Naive thymus-derived CD4-positive, alpha-beta T cell (primary cell): ENCODE data around the gene AOAH. TPM values are rescaled to one million over a fixed set of nuclear protein-coding genes. Genes with fewer than 3 reads are reported as not detected.

Experiments
- ATAC-seq: fragments of 150-1000 bp; cut with Tn5 transposase; 2 replicates; pipeline ENCODE4 v1.10.0; 2021; ENCODE audit warnings: mild to moderate bottlenecking, moderate library complexity
- CTCF ChIA-PET: fragments of 350-600 bp; sonication (Branson Sonifier 250); formaldehyde crosslinking; loops from one replicate; lab custom pipeline; 2021; ENCODE audit warnings: antibody characterized with exemption; lab: Charles Lee
- POLR2A ChIA-PET: fragments of 350-600 bp; sonication (Branson Sonifier 250); formaldehyde crosslinking; loops from one replicate; lab custom pipeline; 2021; ENCODE audit warnings: antibody characterized with exemption, inconsistent platforms; lab: Charles Lee
- DNase-seq, 9 donors: peaks; one replicate each; pipeline versions ENCODE4 v3.0.0 to v3.0.0-alpha.2; 2020 to 2022; ENCODE audit warnings: mixed read lengths in 1 of 9
- H3K27ac ChIP-seq: one replicate; pipeline ENCODE4 v1.7.0; 2013; ENCODE audit warnings: mild to moderate bottlenecking, low read depth, low read length, moderate library complexity
- H3K27me3 ChIP-seq, 2 donors: one replicate each; pipeline ENCODE4 v1.7.0; 2013; ENCODE audit warnings: low read length in 2 of 2, mild to moderate bottlenecking in 2 of 2, moderate library complexity in 2 of 2; ENCODE audit not compliant: control insufficient read depth in 2 of 2, insufficient read depth in 2 of 2
- H3K36me3 ChIP-seq, 3 experiments: 1 replicate in 2 of 3; 2 replicates in 1 of 3; pipeline ENCODE4 v1.7.0; 2013; ENCODE audit warnings: low read length in 3 of 3, mild to moderate bottlenecking in 3 of 3, moderate library complexity in 1 of 3; ENCODE audit not compliant: insufficient read depth in 3 of 3, control insufficient read depth in 2 of 3
- H3K4me1 ChIP-seq, 2 donors: one replicate each; pipeline ENCODE4 v1.7.0; 2013; ENCODE audit warnings: low read length in 2 of 2, mild to moderate bottlenecking in 2 of 2, moderate library complexity in 1 of 2; ENCODE audit not compliant: control insufficient read depth in 2 of 2, insufficient read depth in 2 of 2
- H3K4me3 ChIP-seq: 2 replicates; pipeline ENCODE4 v1.7.0; 2013; ENCODE audit warnings: mild to moderate bottlenecking, low read length
- H3K9me3 ChIP-seq, 3 experiments: 1 replicate in 2 of 3; 2 replicates in 1 of 3; pipeline ENCODE4 v1.7.0; 2013; ENCODE audit warnings: low read length in 3 of 3; ENCODE audit not compliant: control insufficient read depth in 2 of 3
- H3K27ac Mint-ChIP-seq, 9 donors: one replicate each; pipeline ENCODE4 v1.8.0; 2020 to 2022; ENCODE audit warnings: mixed read lengths in 9 of 9, mild to moderate bottlenecking in 8 of 9, moderate library complexity in 5 of 9, inconsistent platforms in 2 of 9
- H3K27me3 Mint-ChIP-seq, 5 donors: one replicate each; pipeline ENCODE4 v1.8.0; 2021 to 2022; ENCODE audit warnings: mixed read lengths in 5 of 5, mild to moderate bottlenecking in 1 of 5
- H3K36me3 Mint-ChIP-seq, 5 donors: one replicate each; pipeline ENCODE4 v1.8.0; 2020 to 2022; ENCODE audit warnings: mixed read lengths in 5 of 5, mild to moderate bottlenecking in 3 of 5, inconsistent platforms in 1 of 5
- H3K4me1 Mint-ChIP-seq, 7 donors: one replicate each; pipeline ENCODE4 v1.8.0; 2020 to 2022; ENCODE audit warnings: mixed read lengths in 7 of 7, mild to moderate bottlenecking in 3 of 7, inconsistent platforms in 1 of 7
- H3K4me3 Mint-ChIP-seq, 10 donors: one replicate each; pipeline ENCODE4 v1.8.0; 2020 to 2022; ENCODE audit warnings: mild to moderate bottlenecking in 10 of 10, mixed read lengths in 10 of 10, moderate library complexity in 6 of 10, inconsistent platforms in 2 of 10
- H3K9me3 Mint-ChIP-seq, 11 donors: one replicate each; pipeline ENCODE4 v1.8.0; 2020 to 2022; ENCODE audit warnings: mixed read lengths in 11 of 11, mild to moderate bottlenecking in 4 of 11, inconsistent platforms in 1 of 11, moderate library complexity in 1 of 11
- intact Hi-C, 2 donors: fragments of 100-400 bp; cut with micrococcal nuclease; formaldehyde crosslinking; loops; one replicate each; pipeline ENCODE4 v1.15.1; 2023
- polyA plus RNA-seq, 2 donors: library from polyadenylated mRNA; unstranded; fragments of 300-500 nt; fragmentation: Illumina TruSeq; gene quantifications; one replicate each; pipeline ENCODE4 v1.2.3, GENCODE V29; 2021
- total RNA-seq, 6 experiments: library from RNA in 5 of 6; stranded (reverse) in 5 of 6; gene quantifications; 1 replicate in 5 of 6; 2 replicates in 1 of 6; pipeline ENCODE4 v1.2.3 and lab custom pipeline; 2021 to 2026

Gene AOAH
- total and polyA plus RNA-seq, 7 experiments from 2014 or later, result 6.3 to 127 (median 15.5) TPM

DNA sequence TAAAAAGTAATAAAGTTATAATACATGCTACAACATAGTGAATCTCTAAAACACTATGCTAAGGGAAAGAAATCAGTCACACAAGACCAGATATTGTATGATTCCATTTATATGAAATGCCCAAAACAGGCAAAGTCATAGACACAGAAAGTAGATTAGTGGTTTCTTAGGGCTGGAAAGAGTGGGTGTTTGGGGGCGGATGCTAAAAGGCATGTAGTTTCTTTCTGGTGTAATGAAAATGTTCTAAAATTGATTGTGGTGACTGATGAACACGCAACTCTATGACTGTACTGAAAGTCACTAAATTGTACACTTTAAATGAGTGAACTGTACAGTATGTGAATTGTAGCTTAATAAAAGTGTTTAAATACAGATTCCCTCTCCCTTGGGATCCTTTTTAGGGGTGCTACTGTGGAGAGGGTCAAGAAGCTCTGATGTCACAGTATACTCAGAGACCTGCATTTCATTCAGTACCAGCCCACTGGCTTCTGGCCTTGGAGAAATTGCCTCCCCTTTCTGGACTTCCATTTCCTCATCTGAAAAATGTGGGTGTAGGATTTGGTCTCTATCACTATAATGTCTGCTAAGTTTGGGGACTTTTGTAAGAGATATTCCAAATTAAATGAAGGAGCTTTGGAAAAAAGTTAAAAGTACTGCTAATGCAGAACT, 46.4 kb downstream of the AOAH start:
- H3K4me1 Mint-ChIP-seq, result peaks cover 12 to 72% (median 57%) of the 10 kb centered on the region in 7 donors
- ATAC-seq, result peak; percentile 19

DNA sequence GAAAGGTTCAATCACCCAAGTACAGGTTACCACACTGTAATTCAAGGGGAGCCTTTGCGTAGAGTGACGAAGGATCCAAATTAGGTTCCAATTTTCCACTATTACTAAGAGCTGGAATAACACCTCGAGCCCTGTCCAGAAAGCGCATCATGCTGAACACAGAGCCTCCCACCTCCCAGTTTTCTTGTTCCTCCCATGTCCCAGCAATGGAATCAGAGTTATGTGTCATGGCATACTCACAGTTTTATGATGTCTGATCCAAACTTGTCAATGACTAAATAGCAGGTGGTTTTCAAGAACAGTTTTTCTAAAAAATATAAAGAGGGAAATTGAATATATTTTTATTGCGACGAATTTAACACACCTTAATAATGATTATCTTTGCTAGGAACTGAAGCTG, 50.6 kb downstream of the AOAH start:
- ChIA-PET POLR2A (interaction anchor here (0.6 to 1.1 kb wide), 2 partner anchors 33 to 876 kb away, joined by 3 read pairs; no protein-coding TSS in a partner anchor), CTCF (interaction anchor here (1.4 to 2.5 kb wide), 3 partner anchors 186 to 508 kb away, joined by 3 to 15 read pairs (median 4); no protein-coding TSS in a partner anchor)
- peaks cover 14 to 27% of the 10 kb centered on the region in 2 donors for H3K4me1 ChIP-seq
- intact Hi-C loops, result loop anchor here in 1 of 2 donors (5.0 kb wide), 3 partner anchors 51 to 521 kb away; partner anchors contain the start of gene EEPD1
- DNase-seq, result no peak
- peak overlapping the region in 1 of 9 donors; percentile 62 for H3K27ac Mint-ChIP-seq
- H3K4me1 Mint-ChIP-seq, result peaks cover 26 to 66% (median 57%) of the 10 kb centered on the region in 7 donors
- peaks cover 0 to 4% (median 0%) of the 10 kb centered on the region in 3 experiments for H3K36me3 ChIP-seq
- peaks cover 0 to 6% (median 0%) of the 10 kb centered on the region in 11 donors for H3K9me3 Mint-ChIP-seq
- H3K36me3 Mint-ChIP-seq, result peaks cover 0 to 36% (median 26%) of the 10 kb centered on the region in 5 donors
- H3K4me3 Mint-ChIP-seq, result no peak overlapping the region
- no peak for ATAC-seq
- no peaks in the 10 kb centered on the region for H3K27me3 Mint-ChIP-seq
- no peaks in the 10 kb centered on the region for H3K9me3 ChIP-seq
- H3K27ac ChIP-seq, result no peak overlapping the region
- no peaks in the 10 kb centered on the region for H3K27me3 ChIP-seq
- H3K4me3 ChIP-seq, result no peak overlapping the region

More for the DNA sequence above, 46.4 kb downstream of the AOAH start:
- Histone ChIP-seq H3K4me3 (peak overlapping the region; percentile 5), H3K27ac (peak overlapping the region; percentile 55), H3K27me3 (no peaks in the 10 kb centered on the region), H3K36me3 (no peaks in the 10 kb centered on the region), H3K4me1 (peaks cover 14 to 29% of the 10 kb centered on the region in 2 donors), H3K9me3 (no peaks in the 10 kb centered on the region)
- Mint-ChIP-seq H3K4me3 (peak overlapping the region; percentile 46 to 84 (median 67)), H3K9me3 (peaks cover 0 to 8% (median 0%) of the 10 kb centered on the region in 11 donors), H3K36me3 (peaks cover 0 to 23% (median 11%) of the 10 kb centered on the region in 5 donors), H3K27ac (peak overlapping the region; percentile 83 to 98 (median 89)), H3K27me3 (no peaks in the 10 kb centered on the region)
- ChIA-PET CTCF (interaction anchor here (0.6 to 2.2 kb wide), 12 partner anchors 37 to 504 kb away, joined by 3 to 13 read pairs (median 4); no protein-coding TSS in a partner anchor), POLR2A (interaction anchor here (0.6 to 3.7 kb wide), 7 partner anchors 8 to 569 kb away, joined by 3 to 16 read pairs (median 4); no protein-coding TSS in a partner anchor)
- intact Hi-C loops, result loop anchor here (1.0 to 5.0 kb wide), 8 partner anchors 14 to 674 kb away; partner anchors contain the start of gene AOAH (in 2 of the 2)
- DNase-seq, result peak in 5 of 9 donors; percentile 5 to 68 (median 25)

DNA sequence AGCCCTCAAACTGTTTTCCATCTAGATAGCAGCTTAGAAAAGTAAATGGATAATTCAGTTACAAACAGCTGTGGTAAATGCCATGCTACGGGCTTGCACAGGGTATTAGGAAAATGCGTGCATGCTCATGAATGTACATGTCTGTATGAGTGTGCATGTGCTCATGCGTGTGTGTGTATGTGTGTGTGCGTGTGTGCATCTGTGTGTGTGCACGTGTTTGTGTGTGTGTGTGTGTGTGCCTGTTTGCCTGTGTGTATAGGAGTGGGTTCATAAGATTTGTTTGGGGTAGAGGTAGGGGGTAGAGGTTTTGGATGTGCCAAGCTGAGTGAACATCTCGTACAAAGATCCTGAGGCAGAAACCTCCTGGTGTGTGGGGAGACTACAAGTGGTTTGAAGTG, 52.9 kb downstream of the AOAH start:
- H3K9me3 ChIP-seq, result no peaks in the 10 kb centered on the region
- no peak overlapping the region for H3K4me3 ChIP-seq
- Mint-ChIP-seq H3K27ac (peak overlapping the region in 4 of 9 donors; percentile 37 to 64 (median 44)), H3K9me3 (peaks cover 0 to 3% (median 0%) of the 10 kb centered on the region in 11 donors), H3K36me3 (peaks cover 0 to 41% (median 36%) of the 10 kb centered on the region in 5 donors), H3K4me3 (peak overlapping the region in 1 of 10 donors; percentile 8), H3K27me3 (no peaks in the 10 kb centered on the region), H3K4me1 (peaks cover 18 to 50% (median 43%) of the 10 kb centered on the region in 7 donors)
- no peaks in the 10 kb centered on the region for H3K27me3 ChIP-seq
- ChIA-PET CTCF (interaction anchor here (0.6 to 5.2 kb wide), 23 partner anchors 8 to 526 kb away, joined by 3 to 113 read pairs (median 3); a partner anchor contains a TSS), POLR2A (interaction anchor here (1.0 to 1.9 kb wide), 4 partner anchors 8 to 181 kb away, joined by 4 to 10 read pairs (median 6); no protein-coding TSS in a partner anchor)
- no peak overlapping the region for H3K27ac ChIP-seq
- DNase-seq (no peak), ATAC-seq (no peak)
- H3K36me3 ChIP-seq, result peaks cover 0 to 4% (median 0%) of the 10 kb centered on the region in 3 experiments
- peaks cover 0 to 7% of the 10 kb centered on the region in 2 donors for H3K4me1 ChIP-seq
- intact Hi-C loops, result loop anchor here (1.0 to 5.0 kb wide), 9 partner anchors 33 to 519 kb away; partner anchors contain the start of gene EEPD1 (in 1 of the 2)

DNA sequence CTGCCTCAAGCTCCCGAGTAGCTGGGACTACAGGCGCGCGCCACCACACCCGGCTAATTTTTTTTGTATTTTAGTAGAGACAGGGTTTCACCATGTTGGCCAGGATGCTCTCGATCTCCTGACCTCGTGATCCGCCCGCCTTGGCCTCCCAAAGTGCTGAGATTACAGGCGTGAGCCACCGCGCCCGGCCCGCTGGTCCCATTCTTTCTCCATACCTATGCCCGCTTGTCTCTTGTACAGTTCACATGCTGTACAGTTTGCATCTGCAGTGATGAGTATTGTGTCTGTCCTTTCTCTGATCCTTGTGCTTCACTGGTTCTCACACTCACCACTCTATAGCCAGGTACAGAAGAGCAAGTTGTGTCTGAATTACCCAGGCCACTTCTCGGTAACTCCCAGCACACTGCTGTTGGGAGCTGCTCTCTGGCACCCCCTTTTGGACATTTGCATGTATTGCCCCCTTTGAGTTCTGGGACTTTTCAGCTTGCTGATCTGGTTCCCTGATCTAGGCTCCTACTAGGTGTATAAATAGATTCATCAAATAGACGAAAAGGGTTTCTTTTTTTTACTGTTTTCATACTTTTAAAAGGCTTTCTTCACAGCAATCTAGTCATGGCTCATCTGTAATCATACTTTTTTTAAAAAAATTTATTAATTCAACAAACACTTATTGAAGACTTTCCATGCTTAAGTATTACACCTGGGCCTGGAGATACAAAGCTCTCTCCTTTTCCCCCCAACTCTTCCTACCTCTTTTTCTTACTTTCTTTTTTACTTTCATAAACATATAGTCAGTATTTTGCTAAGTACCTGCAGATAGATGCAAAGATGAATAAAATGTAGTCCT, 53.5 kb downstream of the AOAH start:
- H3K27ac Mint-ChIP-seq, result peak overlapping the region in 7 of 9 donors; percentile 19 to 92 (median 64)
- POLR2A ChIA-PET, result interaction anchor here (0.9 to 1.9 kb wide), 5 partner anchors 8 to 199 kb away, joined by 3 to 10 read pairs (median 5); no protein-coding TSS in a partner anchor
- Histone ChIP-seq H3K4me1 (peaks cover 0 to 7% of the 10 kb centered on the region in 2 donors), H3K9me3 (no peaks in the 10 kb centered on the region), H3K36me3 (peaks cover 0 to 4% (median 0%) of the 10 kb centered on the region in 3 experiments), H3K4me3 (no peak overlapping the region), H3K27ac (no peak overlapping the region), H3K27me3 (no peaks in the 10 kb centered on the region)
- peak overlapping the region in 7 of 10 donors; percentile 13 to 84 (median 54) for H3K4me3 Mint-ChIP-seq
- no peaks in the 10 kb centered on the region for H3K27me3 Mint-ChIP-seq
- ATAC-seq, result peak; percentile 98
- H3K9me3 Mint-ChIP-seq, result peaks cover 0 to 3% (median 0%) of the 10 kb centered on the region in 11 donors
- intact Hi-C loops, result loop anchor here (1.0 to 5.0 kb wide), 10 partner anchors 32 to 519 kb away; partner anchors contain the start of gene EEPD1 (in 1 of the 2)
- peaks cover 17 to 44% (median 37%) of the 10 kb centered on the region in 7 donors for H3K4me1 Mint-ChIP-seq
- CTCF ChIA-PET, result interaction anchor here (0.5 to 5.2 kb wide), 27 partner anchors 8 to 1700 kb away, joined by 3 to 113 read pairs (median 3); a partner anchor contains a TSS
- peak; percentile 37 to 80 (median 74) for DNase-seq
- peaks cover 0 to 41% (median 35%) of the 10 kb centered on the region in 5 donors for H3K36me3 Mint-ChIP-seq

DNA sequence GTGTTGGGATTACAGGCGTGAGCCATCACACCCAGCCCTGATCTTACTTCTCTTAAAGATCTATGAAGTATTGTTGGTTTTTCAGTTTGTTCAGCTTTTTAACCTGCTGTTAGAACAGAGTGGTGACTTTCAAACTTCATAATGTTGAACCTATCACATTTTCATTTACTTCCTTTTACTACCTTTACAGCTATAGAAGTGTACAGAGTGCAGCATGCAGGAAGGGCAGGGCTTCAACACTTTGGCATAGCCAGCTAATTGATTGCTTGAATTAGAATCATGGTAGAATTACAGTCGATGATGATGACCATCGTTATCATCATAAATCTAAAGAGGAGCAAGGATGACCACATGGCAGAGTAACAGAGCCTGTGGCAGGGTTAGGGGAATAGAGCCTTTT, 55.5 kb downstream of the AOAH start:
- Histone ChIP-seq H3K9me3 (no peaks in the 10 kb centered on the region), H3K27ac (no peak overlapping the region), H3K27me3 (no peaks in the 10 kb centered on the region), H3K4me1 (peaks cover 0 to 7% of the 10 kb centered on the region in 2 donors), H3K36me3 (peaks cover 0 to 4% (median 0%) of the 10 kb centered on the region in 3 experiments), H3K4me3 (no peak overlapping the region)
- Mint-ChIP-seq H3K36me3 (peaks cover 0 to 53% (median 49%) of the 10 kb centered on the region in 5 donors), H3K4me1 (peaks cover 19 to 39% (median 29%) of the 10 kb centered on the region in 7 donors), H3K4me3 (peak overlapping the region in 2 of 10 donors; percentile 4 to 43), H3K27ac (peak overlapping the region in 4 of 9 donors; percentile 2 to 36 (median 24)), H3K9me3 (peaks cover 0 to 9% (median 0%) of the 10 kb centered on the region in 11 donors), H3K27me3 (no peaks in the 10 kb centered on the region)
- CTCF ChIA-PET, result interaction anchor here (1.1 to 5.2 kb wide), 5 partner anchors 10 to 531 kb away, joined by 3 to 113 read pairs (median 4); no protein-coding TSS in a partner anchor
- ATAC-seq, result no peak
- DNase-seq, result no peak
- intact Hi-C loops, result no loop called here
- POLR2A ChIA-PET, result interaction anchor here (0.9 to 1.0 kb wide), 2 partner anchors 28 to 60 kb away, joined by 3 read pairs; no protein-coding TSS in a partner anchor
